ENCODE results near the gene CD3D.

Gene CD3D

DNA sequence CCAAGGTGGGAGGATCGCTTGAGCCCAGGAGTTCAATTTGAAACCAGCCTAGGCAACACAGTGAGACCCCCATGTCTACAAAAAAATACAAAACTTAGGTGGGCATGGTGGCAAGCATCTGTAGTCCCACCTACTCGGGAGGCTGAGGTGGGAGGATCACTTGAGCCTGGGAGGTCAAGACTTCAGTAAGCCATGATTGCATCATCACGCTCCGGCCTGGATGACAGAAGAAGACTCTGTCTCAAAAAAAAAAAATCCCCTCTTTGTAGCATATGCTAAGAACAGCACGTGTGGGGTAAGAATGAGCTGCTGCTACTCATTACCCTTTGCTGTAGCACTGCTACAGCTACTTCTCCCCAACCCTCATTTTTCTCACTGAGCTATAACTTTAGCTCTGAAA, 31.4 kb upstream of the CD3D start:
- TF ChIP-seq, protein P1, sequence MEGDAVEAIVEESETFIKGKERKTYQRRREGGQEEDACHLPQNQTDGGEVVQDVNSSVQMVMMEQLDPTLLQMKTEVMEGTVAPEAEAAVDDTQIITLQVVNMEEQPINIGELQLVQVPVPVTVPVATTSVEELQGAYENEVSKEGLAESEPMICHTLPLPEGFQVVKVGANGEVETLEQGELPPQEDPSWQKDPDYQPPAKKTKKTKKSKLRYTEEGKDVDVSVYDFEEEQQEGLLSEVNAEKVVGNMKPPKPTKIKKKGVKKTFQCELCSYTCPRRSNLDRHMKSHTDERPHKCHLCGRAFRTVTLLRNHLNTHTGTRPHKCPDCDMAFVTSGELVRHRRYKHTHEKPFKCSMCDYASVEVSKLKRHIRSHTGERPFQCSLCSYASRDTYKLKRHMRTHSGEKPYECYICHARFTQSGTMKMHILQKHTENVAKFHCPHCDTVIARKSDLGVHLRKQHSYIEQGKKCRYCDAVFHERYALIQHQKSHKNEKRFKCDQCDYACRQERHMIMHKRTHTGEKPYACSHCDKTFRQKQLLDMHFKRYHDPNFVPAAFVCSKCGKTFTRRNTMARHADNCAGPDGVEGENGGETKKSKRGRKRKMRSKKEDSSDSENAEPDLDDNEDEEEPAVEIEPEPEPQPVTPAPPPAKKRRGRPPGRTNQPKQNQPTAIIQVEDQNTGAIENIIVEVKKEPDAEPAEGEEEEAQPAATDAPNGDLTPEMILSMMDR (conservative IDR thresholded peaks at IDR 0.05) = no peak
- no peak for TF ChIP-seq ZFX (IDR thresholded peaks at IDR 0.05)
- H3K27ac ChIP-seq = no peak overlapping the region

DNA sequence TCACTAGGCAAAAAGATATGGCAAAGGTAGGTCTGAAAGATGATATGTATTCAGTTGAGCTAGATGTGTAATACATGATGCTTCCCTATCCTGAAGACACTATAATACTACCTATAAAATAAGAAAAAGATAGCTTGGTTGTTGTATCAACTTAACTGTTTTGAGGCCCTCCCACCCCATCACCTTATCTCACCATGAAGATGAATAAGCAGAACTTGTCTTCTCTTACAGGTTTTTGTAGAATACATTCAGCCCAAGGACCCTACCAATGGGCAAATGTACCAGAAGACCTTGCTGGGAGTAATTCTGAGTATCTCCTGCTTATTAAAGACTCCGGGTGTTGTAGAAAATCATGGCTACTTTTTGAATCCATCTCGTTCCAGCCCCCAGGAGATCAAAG, 30.8 kb upstream of the CD3D start:
- TF ChIP-seq, protein P1 (conservative IDR thresholded peaks at IDR 0.05) = no peak
- H3K27ac ChIP-seq = no peak overlapping the region

DNA sequence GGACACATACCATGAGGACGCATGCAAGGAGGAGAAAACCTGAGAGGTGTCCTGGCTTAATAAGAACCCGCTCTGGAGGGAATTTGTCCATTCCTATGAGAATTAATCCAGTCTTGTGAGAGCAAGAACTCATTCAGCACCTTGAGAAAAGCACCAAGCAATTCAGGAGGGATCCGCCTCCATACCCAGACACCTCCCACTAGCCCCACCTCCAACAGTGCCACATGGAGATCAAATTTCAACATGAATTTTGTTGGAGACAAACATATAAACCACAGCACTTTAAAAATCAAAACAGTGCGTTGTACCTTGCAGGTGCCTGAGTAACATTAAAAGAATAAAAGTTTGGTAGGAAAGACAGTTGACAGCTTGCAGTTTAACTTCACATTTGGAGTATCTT, 28.3 kb upstream of the CD3D start:
- no peak overlapping the region for H3K27ac ChIP-seq
- TF ChIP-seq ZFX (IDR thresholded peaks at IDR 0.05) = no peak
- TF ChIP-seq, protein P1 (conservative IDR thresholded peaks at IDR 0.05) = no peak

DNA sequence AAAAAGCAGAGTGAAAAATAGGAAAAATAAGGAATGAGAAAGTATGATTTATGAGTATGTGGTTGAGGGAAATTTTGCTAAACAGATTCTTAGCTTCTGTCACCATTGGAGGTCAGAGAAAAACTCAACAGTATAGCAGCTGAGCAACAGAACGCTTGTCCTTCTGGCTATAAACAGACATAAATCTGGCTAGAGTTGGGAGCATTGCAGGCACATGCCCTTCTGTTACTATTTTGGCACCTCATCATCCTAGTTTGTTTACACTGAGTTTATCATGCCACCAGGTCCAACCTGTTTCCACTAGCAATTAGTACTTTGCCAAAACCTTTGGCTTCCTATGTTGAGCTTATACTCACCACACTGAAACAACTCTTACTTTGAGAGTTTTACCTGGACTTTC, 23.8 kb upstream of the CD3D start:
- H3K27ac ChIP-seq = peak overlapping the region; percentile 56
- TF ChIP-seq ZFX (IDR thresholded peaks at IDR 0.05) = no peak

DNA sequence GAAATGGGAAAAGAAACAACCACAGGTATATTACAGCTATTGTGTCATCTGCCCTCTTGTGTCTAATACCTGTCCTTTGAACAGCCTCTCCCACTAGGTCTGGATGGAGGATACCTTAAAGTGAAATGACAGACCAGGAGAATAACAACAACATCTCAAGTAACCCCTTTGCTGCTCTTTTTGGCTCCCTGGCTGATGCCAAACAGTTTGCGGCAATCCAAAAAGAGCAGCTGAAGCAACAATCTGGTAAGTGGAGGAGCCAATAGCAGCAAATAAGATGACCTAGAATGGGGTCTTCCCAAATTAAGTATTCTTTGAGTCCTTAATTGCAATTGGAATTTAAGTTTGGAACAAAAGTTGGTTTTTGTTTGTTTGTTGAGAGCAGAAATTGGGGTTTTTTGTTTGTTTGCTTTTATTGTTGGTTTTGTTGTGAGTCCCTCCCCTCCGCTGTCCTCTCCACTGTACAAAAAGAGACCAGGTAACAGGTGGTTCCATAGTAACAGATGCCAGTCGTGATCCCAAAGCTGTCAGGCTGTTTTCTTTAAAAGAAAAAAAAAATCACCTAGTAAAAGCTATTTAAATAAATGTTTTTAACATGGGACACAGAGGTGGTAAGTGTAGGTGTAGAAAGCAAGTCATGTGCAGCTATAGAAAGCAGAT, 22.6 kb upstream of the CD3D start:
- H3K27ac ChIP-seq = no peak overlapping the region
- TF ChIP-seq, protein P1 (conservative IDR thresholded peaks at IDR 0.05) = no peak
- TF ChIP-seq ZFX (IDR thresholded peaks at IDR 0.05) = no peak

DNA sequence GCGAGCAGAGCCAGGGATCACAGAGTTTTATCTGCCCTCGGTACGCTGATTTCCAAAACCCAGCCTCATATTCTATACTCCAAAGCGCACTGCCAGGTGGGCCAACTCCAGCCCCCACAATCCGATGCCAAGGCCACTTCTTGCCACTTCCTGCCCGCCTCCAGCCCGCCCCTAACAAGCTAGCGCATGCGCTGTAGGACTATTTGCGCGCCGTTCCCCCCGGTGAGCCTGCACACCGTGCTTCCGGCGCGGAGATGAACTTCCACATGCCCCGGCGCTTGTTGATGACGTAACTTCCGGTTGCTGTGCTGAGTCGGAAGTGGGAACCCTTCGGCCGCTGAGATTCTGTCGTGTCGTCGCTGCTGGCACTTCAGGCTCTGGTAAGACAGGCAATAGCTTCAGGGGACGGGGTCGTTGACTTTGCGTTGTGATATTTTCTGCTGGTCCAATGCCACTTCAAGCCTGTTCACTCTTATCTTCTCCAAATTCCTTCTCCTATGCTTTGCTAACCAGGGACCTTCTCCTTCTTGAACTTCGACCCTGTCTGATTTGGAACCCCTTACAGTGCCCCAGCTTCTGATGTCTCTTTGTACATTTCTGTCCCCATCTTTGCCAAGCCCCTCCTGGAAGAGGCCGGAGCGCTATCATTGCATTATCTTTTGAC, 16.9 kb upstream of the CD3D start, which contains the start of gene UBE4A:
TSS of gene UBE4A (plus strand) at position 306 of the 664 bp plus-strand sequence. CDS start 5,481 bp downstream, outside the sequence.
- H3K27ac ChIP-seq = peak within 1 kb of the TSS; percentile 59
- no peak for TF ChIP-seq ZFX (IDR thresholded peaks at IDR 0.05)
- TF ChIP-seq, protein P1 (conservative IDR thresholded peaks at IDR 0.05) = no peak

DNA sequence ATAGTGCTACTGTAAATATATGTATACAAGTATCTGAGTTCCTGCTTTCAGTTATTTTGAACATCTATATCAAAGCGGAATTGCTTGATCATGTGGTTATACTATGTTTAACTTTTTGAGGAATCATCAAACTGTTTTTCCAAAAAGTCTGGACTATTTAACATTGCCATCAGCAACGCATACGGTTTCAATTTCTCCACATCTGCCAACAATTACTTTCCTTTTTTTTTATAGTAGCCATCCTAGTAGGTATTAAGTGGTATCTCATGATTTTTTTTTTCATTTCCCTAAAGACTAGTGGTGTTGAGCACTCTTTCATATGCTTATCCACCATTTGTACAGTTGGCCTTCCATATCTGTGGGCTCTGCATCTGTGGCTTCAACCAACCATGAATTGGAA, 15.6 kb upstream of the CD3D start:
- no peak overlapping the region for H3K27ac ChIP-seq
- TF ChIP-seq, protein P1 (conservative IDR thresholded peaks at IDR 0.05) = no peak
- no peak for TF ChIP-seq ZFX (IDR thresholded peaks at IDR 0.05)
